Measurements from ENCODE around the gene SPNS2.

GRCh38 chr17:4497101-4497824 is 1.4 kb upstream of the SPNS2 start:
- TF ChIP-seq CTCF (IDR thresholded peaks at IDR 0.05): no peak
- TF ChIP-seq ZFX (IDR thresholded peaks at IDR 0.05; ENCODE audit: borderline replicate concordance): no peak

Data from 22Rv1 (cell line).